GDM1 (cell line): ENCODE data around the gene DUSP22.

Source experiments
- DNase-seq: peaks from one replicate; lab custom pipeline; 2025; lab: John Stamatoyannopoulos, UW

DUSP22 gene

GRCh38 chr6:397056-397455, 104.8 kb downstream of the DUSP22 start:
- DNase-seq: no peak

DNA sequence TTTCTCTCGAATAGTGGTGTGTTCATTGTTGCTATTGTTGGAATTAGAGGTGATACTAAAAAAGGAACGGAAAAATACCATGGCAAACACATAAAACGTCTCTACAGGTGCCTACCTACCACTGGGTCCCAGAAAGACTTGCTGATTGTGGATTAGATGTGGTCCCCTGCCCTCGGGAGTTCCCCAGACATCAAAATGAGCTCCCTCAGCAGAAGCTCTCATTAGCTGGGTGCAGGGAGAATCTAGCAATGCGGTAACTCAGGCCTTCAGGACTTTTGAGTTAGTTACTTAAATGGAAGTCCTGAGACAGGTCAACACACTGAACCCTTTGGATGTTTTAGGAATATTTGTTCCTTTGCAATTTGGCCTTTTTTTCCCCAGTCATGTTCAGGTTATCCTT, 105.3 kb downstream of the DUSP22 start:
- DNase-seq: no peak

- DNase-seq: no peak
These were observed 105.8 kb downstream of the DUSP22 start for GRCh38 chr6:398065-398464.

DNA sequence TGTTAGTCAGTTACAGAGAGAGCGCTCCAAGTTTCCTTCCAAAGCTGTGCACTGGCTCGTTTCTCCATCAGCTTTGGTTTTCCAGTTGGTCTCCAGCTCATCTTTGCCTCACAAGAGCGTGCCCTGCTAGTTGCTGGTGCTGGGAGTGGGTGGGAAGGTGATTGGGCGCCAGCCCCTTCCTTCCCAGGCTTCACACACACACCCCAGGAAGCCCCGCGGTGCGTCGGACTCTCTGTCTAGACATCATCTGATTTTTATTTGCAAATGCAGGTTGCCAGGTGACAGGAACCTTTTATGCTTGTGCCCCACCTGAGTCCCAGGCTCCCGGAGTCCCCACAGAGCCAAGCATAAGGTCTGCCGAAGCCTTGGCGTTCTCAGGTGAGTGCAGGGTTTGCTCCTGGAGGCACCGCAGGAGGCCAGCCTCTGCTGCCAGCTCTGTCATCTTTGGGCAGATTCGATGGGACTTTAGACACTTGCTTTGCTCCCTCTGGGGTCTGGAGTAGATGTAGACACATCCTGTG, 106.3 kb downstream of the DUSP22 start:
- no peak for DNase-seq

DNA sequence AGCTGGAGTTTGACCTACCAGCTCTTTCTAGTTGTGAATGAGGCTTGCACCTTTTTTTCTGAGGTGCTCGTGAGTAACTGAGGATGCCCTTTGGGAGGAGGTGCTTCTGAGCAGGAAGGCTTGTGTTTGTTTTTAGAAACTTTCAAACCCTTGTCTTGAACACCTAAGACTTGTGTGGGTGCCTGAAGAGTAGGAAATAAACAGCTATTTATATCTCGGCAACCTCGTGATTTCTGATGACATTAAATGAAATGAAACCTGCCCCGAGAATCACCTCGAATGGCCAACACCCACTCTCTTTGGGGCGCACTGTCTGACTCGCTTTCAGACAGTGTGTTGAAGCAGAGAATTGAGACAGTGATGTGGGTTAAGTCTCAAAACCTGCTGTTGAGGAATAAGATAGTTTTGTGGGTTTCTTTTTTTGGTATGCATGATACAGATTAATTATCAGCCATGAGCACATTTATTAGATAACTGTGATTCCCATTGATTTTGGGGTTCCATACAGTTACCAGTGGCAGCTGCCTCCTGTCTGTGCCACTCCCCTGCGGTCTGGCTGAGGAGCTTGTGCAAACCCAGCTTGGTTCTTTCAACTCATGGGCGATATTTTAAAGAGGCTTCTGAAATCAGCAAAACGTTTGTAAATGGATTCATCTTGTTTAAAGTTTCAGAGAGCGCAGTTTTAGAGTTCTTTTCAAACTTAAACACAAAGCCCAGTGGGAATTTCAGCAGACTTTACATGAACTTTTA, 107.7 kb downstream of the DUSP22 start:
- no peak for DNase-seq

- DNase-seq: no peak
These were observed 108.5 kb downstream of the DUSP22 start for GRCh38 chr6:400815-401214.
